Measurements from ENCODE around the gene RAMP1. TPM values are rescaled to one million over a fixed set of nuclear protein-coding genes. Genes with fewer than 3 reads are reported as not detected.

Gene RAMP1
- total RNA-seq, 1 experiment from 2014 or later = 23.4 TPM

GRCh38 chr2:237951878-237952277 lies 92.5 kb downstream of the RAMP1 start:
- RAD21 ChIA-PET (ENCODE audit: low non-redundant PET in 1 of 2, low total read pairs in 2 of 2, uncharacterized antibody in 2 of 2, unreplicated experiment in 2 of 2) = no interaction called here
- intact Hi-C loops (cut with micrococcal nuclease) = no loop called here
- POLR2A ChIA-PET = no interaction called here
- H3K79me2 ChIP-seq (ENCODE audit: insufficient read depth, low read length) = no peaks in the 10 kb centered on the region
- DNase-seq (ENCODE audit: low read depth, low spot score) (no peak), ATAC-seq (no peak)
- TF ChIP-seq POLR2A (IDR thresholded peaks at IDR 0.05; ENCODE audit: borderline replicate concordance, extremely low read depth, insufficient read depth, insufficient read length) = no peak
- TF ChIP-seq POLR2AphosphoS5 (IDR thresholded peaks at IDR 0.05; ENCODE audit: low read depth, low read length) = no peak
- TF ChIP-seq, protein P1, sequence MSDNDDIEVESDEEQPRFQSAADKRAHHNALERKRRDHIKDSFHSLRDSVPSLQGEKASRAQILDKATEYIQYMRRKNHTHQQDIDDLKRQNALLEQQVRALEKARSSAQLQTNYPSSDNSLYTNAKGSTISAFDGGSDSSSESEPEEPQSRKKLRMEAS (IDR thresholded peaks at IDR 0.05) = no peak
- no peak for TF ChIP-seq ZFX (IDR thresholded peaks at IDR 0.05)
- no peak for TF ChIP-seq SRF (IDR thresholded peaks at IDR 0.05; ENCODE audit: low read depth)
- no peaks in the 10 kb centered on the region for H3K27me3 ChIP-seq (ENCODE audit: insufficient read depth, low read length)
- no peak overlapping the region for H3K9ac ChIP-seq (ENCODE audit: low read length)
- no peak overlapping the region for H3K4me2 ChIP-seq (ENCODE audit: low read length)
- no peaks in the 10 kb centered on the region for H3K36me3 ChIP-seq (ENCODE audit: control insufficient read depth in 1 of 2, insufficient read depth in 2 of 2, low read length in 2 of 2)
- no peaks in the 10 kb centered on the region for H3K4me1 ChIP-seq (ENCODE audit: control insufficient read depth in 1 of 2, insufficient read depth in 2 of 2, low read length in 2 of 2)
- no peak overlapping the region for H2AFZ ChIP-seq (ENCODE audit: low read depth, low read length, poor library complexity, severe bottlenecking)
- no peaks in the 10 kb centered on the region for H4K20me1 ChIP-seq (ENCODE audit: insufficient read depth)
- H3K9me2 ChIP-seq (ENCODE audit: insufficient read depth) = no peaks in the 10 kb centered on the region
- no peak overlapping the region for H3K4me3 ChIP-seq (replicated peaks in 1 of 2; ENCODE audit: low read depth in 1 of 2, low read length in 2 of 2)
- H3K9me3 ChIP-seq (ENCODE audit: control insufficient read depth in 1 of 2, insufficient read depth in 1 of 2, low read depth in 1 of 2, low read length in 2 of 2) = no peaks in the 10 kb centered on the region
- CTCF ChIA-PET = no interaction called here
- no peak overlapping the region for H3K27ac ChIP-seq (ENCODE audit: low read depth, low read length)
- no TSS peak for BruUV-seq (replicated peaks)

- no TSS peak for BruUV-seq (replicated peaks)
- H3K36me3 ChIP-seq (ENCODE audit: control insufficient read depth in 1 of 2, insufficient read depth in 2 of 2, low read length in 2 of 2) = no peaks in the 10 kb centered on the region
- ATAC-seq (no peak), DNase-seq (ENCODE audit: low read depth, low spot score) (no peak)
- no peaks in the 10 kb centered on the region for H4K20me1 ChIP-seq (ENCODE audit: insufficient read depth)
- H3K4me3 ChIP-seq (replicated peaks in 1 of 2; ENCODE audit: low read depth in 1 of 2, low read length in 2 of 2) = no peak overlapping the region
- no peak overlapping the region for H3K27ac ChIP-seq (ENCODE audit: low read depth, low read length)
- CTCF ChIA-PET = no interaction called here
- RAD21 ChIA-PET (ENCODE audit: low non-redundant PET in 1 of 2, low total read pairs in 2 of 2, uncharacterized antibody in 2 of 2, unreplicated experiment in 2 of 2) = no interaction called here
- no peak overlapping the region for H3K9ac ChIP-seq (ENCODE audit: low read length)
- no peak overlapping the region for H2AFZ ChIP-seq (ENCODE audit: low read depth, low read length, poor library complexity, severe bottlenecking)
- intact Hi-C loops (cut with micrococcal nuclease) = no loop called here
- no peaks in the 10 kb centered on the region for H3K9me3 ChIP-seq (ENCODE audit: control insufficient read depth in 1 of 2, insufficient read depth in 1 of 2, low read depth in 1 of 2, low read length in 2 of 2)
- H3K27me3 ChIP-seq (ENCODE audit: insufficient read depth, low read length) = no peaks in the 10 kb centered on the region
- no peaks in the 10 kb centered on the region for H3K4me1 ChIP-seq (ENCODE audit: control insufficient read depth in 1 of 2, insufficient read depth in 2 of 2, low read length in 2 of 2)
- POLR2A ChIA-PET = no interaction called here
- no peaks in the 10 kb centered on the region for H3K79me2 ChIP-seq (ENCODE audit: insufficient read depth, low read length)
- no peaks in the 10 kb centered on the region for H3K9me2 ChIP-seq (ENCODE audit: insufficient read depth)
- no peak for TF ChIP-seq ELF1 (IDR thresholded peaks at IDR 0.05; ENCODE audit: borderline replicate concordance, low read depth)
- TF ChIP-seq SP1 (IDR thresholded peaks at IDR 0.05; ENCODE audit: low read depth) = no peak
- no peak for TF ChIP-seq ZNF274 (IDR thresholded peaks at IDR 0.05; ENCODE audit: low read depth, low read length)
- H3K4me2 ChIP-seq (ENCODE audit: low read length) = no peak overlapping the region
These were observed 93.4 kb downstream of the RAMP1 start for GRCh38 chr2:237952851-237953250.
